Natural killer cell (primary cell): ENCODE measurements around the gene AKR1C1. TPM values are rescaled to one million over a fixed set of nuclear protein-coding genes. Genes with fewer than 3 reads are reported as not detected.

Experiments
- ATAC-seq, 3 donors: fragments of 150-1000 bp in 2 of 3; fragments of 200-7000 bp in 1 of 3; cut with Tn5 transposase; 1 replicate in 1 of 3; 2 replicates in 2 of 3; pipeline ENCODE4 v1.10.0; 2021; ENCODE audit warnings: mild to moderate bottlenecking in 2 of 3, moderate library complexity in 2 of 3
- DNase-seq, 2 donors: peaks; one replicate each; pipeline versions ENCODE4 v3.0.0 to v3.0.0-alpha.2; 2013 to 2021; ENCODE audit warnings: mixed read lengths in 1 of 2
- H3K27ac ChIP-seq: one replicate; pipeline ENCODE4 v1.5.1; 2013; ENCODE audit warnings: mild to moderate bottlenecking, low read length
- H3K27me3 ChIP-seq: one replicate; pipeline ENCODE4 v1.6.1; 2013; ENCODE audit warnings: low read length; ENCODE audit not compliant: control insufficient read depth, insufficient read depth
- H3K36me3 ChIP-seq: one replicate; pipeline ENCODE4 v1.6.1; 2013; ENCODE audit warnings: low read length; ENCODE audit not compliant: control insufficient read depth, insufficient read depth
- H3K4me1 ChIP-seq: one replicate; pipeline ENCODE4 v1.6.1; 2013; ENCODE audit warnings: low read length; ENCODE audit not compliant: control insufficient read depth, insufficient read depth
- H3K4me3 ChIP-seq: one replicate; pipeline ENCODE4 v1.5.1; 2013; ENCODE audit warnings: low read length
- H3K9me3 ChIP-seq: one replicate; pipeline ENCODE4 v1.6.1; 2013; ENCODE audit warnings: low read length; ENCODE audit not compliant: control insufficient read depth, insufficient read depth
- H3K27ac Mint-ChIP-seq, 2 donors: one replicate each; pipeline ENCODE4 v1.8.0; 2022; ENCODE audit warnings: mild to moderate bottlenecking in 2 of 2, mixed read lengths in 2 of 2, moderate library complexity in 1 of 2
- H3K27me3 Mint-ChIP-seq, 2 donors: one replicate each; pipeline ENCODE4 v1.8.0; 2022; ENCODE audit warnings: low read depth in 2 of 2, mixed read lengths in 2 of 2
- H3K36me3 Mint-ChIP-seq: one replicate; pipeline ENCODE4 v1.8.0; 2022; ENCODE audit warnings: mixed read lengths
- H3K4me1 Mint-ChIP-seq, 2 donors: one replicate each; pipeline ENCODE4 v1.8.0; 2022; ENCODE audit warnings: mixed read lengths in 2 of 2
- H3K4me3 Mint-ChIP-seq: one replicate; pipeline ENCODE4 v1.8.0; 2022; ENCODE audit warnings: mild to moderate bottlenecking, moderate library complexity, mixed read lengths
- H3K9me3 Mint-ChIP-seq, 2 donors: one replicate each; pipeline ENCODE4 v1.8.0; 2022; ENCODE audit warnings: mixed read lengths in 2 of 2
- WGBS: methylation state at CpG from one replicate; pipeline ENCODE4 v1.1.7; 2013; ENCODE audit warnings: missing lambda C conversion rate; ENCODE audit not compliant: insufficient coverage; 5-methylcytosine and 5-hydroxymethylcytosine counted together
- intact Hi-C: fragments of 100-400 bp; cut with micrococcal nuclease; formaldehyde crosslinking; loops from one replicate; pipeline ENCODE4 v1.14.2; 2022
- total RNA-seq, 4 donors: library from RNA; stranded (reverse); fragments of 120-200 nt in 1 of 4; gene quantifications; one replicate each; pipeline versions ENCODE4 v1.2.3 to v1.2.4, GENCODE V29; 2013 to 2022
- TF ChIP-seq, protein P1 (sequence below): fragments of 200-600 bp; IDR thresholded peaks from one replicate; pipeline ENCODE4 v1.8.0; 2022; ENCODE audit warnings: antibody characterized with exemption

Gene AKR1C1
- total RNA-seq, 3 donors from 2014 or later (not counting 1 experiment from before 2014, with no cell fraction given) = 0.16 to 0.93 (median 0.63) TPM

DNA sequence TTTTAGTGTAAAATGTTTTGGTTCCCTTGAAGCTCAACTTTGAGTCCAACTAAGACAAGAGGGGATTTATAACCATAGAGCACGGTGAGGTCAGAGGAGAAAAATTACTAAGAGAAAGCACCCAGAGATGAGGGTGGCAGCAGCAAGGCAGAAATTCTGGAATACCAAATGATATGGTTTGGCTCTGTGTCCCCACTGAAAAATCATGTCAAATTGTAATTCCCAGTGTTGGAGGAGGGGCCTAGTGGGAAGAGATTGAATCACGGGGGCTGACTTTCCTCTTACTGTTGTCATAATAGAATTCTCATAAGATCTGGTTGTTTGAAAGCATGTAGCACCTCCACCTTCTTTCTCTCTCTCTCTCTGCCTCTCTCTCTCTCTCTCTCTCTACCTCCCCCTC lies 19.4 kb upstream of the AKR1C1 start:
- Mint-ChIP-seq H3K4me1 (peaks cover 6 to 7% of the 10 kb centered on the region in 2 donors), H3K27me3 (peaks cover 0 to 9% of the 10 kb centered on the region in 2 donors), H3K4me3 (no peak overlapping the region), H3K36me3 (no peaks in the 10 kb centered on the region), H3K27ac (no peak overlapping the region), H3K9me3 (no peaks in the 10 kb centered on the region)
- Histone ChIP-seq H3K9me3 (no peaks in the 10 kb centered on the region), H3K27me3 (no peaks in the 10 kb centered on the region), H3K27ac (no peak overlapping the region), H3K4me3 (no peak overlapping the region), H3K4me1 (no peaks in the 10 kb centered on the region), H3K36me3 (no peaks in the 10 kb centered on the region)
- WGBS = 96% methylated on average over 2 of the region's 2 CpGs
- no peak for DNase-seq
- intact Hi-C loops = no loop called here
- no peak for ATAC-seq
- TF ChIP-seq, protein P1, sequence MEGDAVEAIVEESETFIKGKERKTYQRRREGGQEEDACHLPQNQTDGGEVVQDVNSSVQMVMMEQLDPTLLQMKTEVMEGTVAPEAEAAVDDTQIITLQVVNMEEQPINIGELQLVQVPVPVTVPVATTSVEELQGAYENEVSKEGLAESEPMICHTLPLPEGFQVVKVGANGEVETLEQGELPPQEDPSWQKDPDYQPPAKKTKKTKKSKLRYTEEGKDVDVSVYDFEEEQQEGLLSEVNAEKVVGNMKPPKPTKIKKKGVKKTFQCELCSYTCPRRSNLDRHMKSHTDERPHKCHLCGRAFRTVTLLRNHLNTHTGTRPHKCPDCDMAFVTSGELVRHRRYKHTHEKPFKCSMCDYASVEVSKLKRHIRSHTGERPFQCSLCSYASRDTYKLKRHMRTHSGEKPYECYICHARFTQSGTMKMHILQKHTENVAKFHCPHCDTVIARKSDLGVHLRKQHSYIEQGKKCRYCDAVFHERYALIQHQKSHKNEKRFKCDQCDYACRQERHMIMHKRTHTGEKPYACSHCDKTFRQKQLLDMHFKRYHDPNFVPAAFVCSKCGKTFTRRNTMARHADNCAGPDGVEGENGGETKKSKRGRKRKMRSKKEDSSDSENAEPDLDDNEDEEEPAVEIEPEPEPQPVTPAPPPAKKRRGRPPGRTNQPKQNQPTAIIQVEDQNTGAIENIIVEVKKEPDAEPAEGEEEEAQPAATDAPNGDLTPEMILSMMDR = no peak

DNA sequence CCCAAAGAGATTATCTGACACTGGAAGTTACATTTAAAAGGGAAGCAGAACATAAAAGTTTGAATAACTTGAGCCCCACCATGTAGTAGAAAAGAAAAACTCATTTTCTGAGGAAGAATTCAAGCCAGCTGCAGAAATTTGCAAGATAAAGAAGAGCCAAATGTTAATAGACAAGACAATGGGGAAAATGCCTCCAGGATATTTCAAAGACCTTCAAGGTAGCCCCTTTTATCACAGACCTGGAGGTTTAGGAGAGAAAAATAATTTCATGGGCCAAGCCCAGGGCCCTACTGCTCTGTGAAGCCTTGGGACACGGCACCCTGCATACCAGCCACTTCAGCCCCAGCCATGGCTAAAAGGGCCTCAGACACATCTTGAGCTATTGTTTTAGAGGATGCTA lies 18.4 kb upstream of the AKR1C1 start:
- TF ChIP-seq, protein P1 = no peak
- H3K4me3 Mint-ChIP-seq = no peak overlapping the region
- Histone ChIP-seq H3K27me3 (no peaks in the 10 kb centered on the region), H3K4me1 (no peaks in the 10 kb centered on the region), H3K27ac (no peak overlapping the region), H3K9me3 (no peaks in the 10 kb centered on the region), H3K4me3 (no peak overlapping the region), H3K36me3 (no peaks in the 10 kb centered on the region)
- intact Hi-C loops = no loop called here
- H3K27ac Mint-ChIP-seq = no peak overlapping the region
- ATAC-seq (no peak), DNase-seq (no peak)
- peaks cover 0 to 14% of the 10 kb centered on the region in 2 donors for H3K27me3 Mint-ChIP-seq
- no peaks in the 10 kb centered on the region for H3K36me3 Mint-ChIP-seq
- peaks cover 4% of the 10 kb centered on the region in 2 donors for H3K4me1 Mint-ChIP-seq
- no peaks in the 10 kb centered on the region for H3K9me3 Mint-ChIP-seq
- 80% methylated on average over 1 of the region's 1 CpG for WGBS

DNA sequence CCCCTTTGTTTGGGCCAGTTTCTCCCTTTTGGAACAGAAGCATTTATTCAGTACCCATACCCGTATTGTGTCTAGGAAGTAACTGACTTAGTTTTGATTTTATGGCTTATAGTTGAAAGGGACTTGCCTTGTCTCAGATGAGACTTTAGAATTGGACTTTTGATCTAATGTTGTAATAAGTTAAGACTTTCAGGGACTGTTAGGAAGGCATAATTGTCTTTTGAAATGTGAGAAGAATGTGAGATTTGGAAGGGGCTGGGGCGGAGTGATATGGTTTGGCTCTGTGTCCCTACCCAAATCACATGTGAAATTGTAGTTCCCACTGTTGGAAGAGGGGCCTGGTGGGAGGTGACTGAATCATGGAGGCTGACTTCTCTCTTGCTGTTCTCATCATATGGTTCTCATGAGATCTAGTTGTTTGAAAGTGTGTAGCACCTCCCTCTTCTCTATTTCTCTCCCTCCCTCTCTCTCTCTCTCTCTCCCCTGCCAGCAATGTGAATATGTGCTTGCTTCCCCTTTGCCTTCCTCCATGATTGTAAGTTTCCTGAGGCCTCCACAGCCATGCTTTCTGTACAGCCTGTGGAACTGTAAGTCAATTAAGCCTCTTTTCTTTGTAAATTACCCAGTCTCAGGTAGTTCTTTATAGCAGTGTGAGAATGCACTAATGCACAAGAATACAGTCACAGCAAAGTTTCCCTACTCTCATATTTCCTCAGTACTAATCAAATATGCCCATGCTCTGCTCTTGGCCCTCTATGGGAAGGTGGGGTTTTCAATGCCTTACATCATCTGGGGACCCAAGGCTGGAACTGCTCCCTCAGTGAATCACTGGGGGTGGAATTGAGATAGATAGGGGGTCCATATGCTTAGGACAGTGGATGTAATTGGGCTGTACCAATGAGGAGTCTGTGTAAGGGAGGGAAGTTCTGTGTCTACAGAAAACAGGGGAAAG lies 17.2 kb upstream of the AKR1C1 start:
- Histone ChIP-seq H3K27me3 (no peaks in the 10 kb centered on the region), H3K4me1 (no peaks in the 10 kb centered on the region), H3K36me3 (no peaks in the 10 kb centered on the region), H3K4me3 (no peak overlapping the region), H3K9me3 (no peaks in the 10 kb centered on the region), H3K27ac (no peak overlapping the region)
- DNase-seq = no peak
- ATAC-seq = no peak
- intact Hi-C loops = no loop called here
- no peaks in the 10 kb centered on the region for H3K4me1 Mint-ChIP-seq
- WGBS = 94% methylated on average over 2 of the region's 2 CpGs
- no peaks in the 10 kb centered on the region for H3K9me3 Mint-ChIP-seq
- TF ChIP-seq, protein P1 = no peak
- no peaks in the 10 kb centered on the region for H3K36me3 Mint-ChIP-seq
- no peak overlapping the region for H3K27ac Mint-ChIP-seq
- no peak overlapping the region for H3K4me3 Mint-ChIP-seq
- peaks cover 0 to 14% of the 10 kb centered on the region in 2 donors for H3K27me3 Mint-ChIP-seq
